HG02973 (cell line): ENCODE data around the gene SDR42E1.
A peak's percentile ranks its signal among the peaks of the same experiment; 100 is the strongest.

Experiments used
- ATAC-seq: cut with Tn5 transposase; IDR thresholded peaks from one replicate; pipeline ENCODE4 v1.9.1; 2021; ENCODE audit warnings: moderate library complexity; ENCODE audit not compliant: unreplicated experiment

Gene SDR42E1

GRCh38 chr16:82011199-82011641, at the start of gene SDR42E1:
SDR42E1 (minus strand) TSS chr16:82011470; CDS start chr16:82000858, 10,612 bp downstream.
- peak; percentile 97 for ATAC-seq

GRCh38 chr16:82059983-82060421, 48.7 kb upstream of the SDR42E1 start:
- no peak for ATAC-seq

- ATAC-seq, result no peak
These were observed 48.1 kb upstream of the SDR42E1 start for GRCh38 chr16:82059161-82059982.

- no peak for ATAC-seq
These were observed 45.3 kb upstream of the SDR42E1 start for GRCh38 chr16:82056550-82056896.

GRCh38 chr16:82055728-82056549, 44.7 kb upstream of the SDR42E1 start:
- ATAC-seq, result no peak

- no peak for ATAC-seq
These were observed 43.8 kb upstream of the SDR42E1 start for GRCh38 chr16:82055117-82055516.

GRCh38 chr16:82051656-82052055, 40.4 kb upstream of the SDR42E1 start:
- no peak for ATAC-seq

- ATAC-seq, result no peak
These were observed 39.7 kb upstream of the SDR42E1 start for GRCh38 chr16:82050909-82051357.

GRCh38 chr16:82050506-82050905, 39.2 kb upstream of the SDR42E1 start:
- ATAC-seq, result no peak

GRCh38 chr16:82049484-82049883, 38.2 kb upstream of the SDR42E1 start:
- no peak for ATAC-seq

- no peak for ATAC-seq
These were observed 36.5 kb upstream of the SDR42E1 start for GRCh38 chr16:82047787-82048186.

GRCh38 chr16:82047374-82047773, 36.1 kb upstream of the SDR42E1 start:
- no peak for ATAC-seq

- ATAC-seq, result no peak
These were observed 35.7 kb upstream of the SDR42E1 start for GRCh38 chr16:82046941-82047340.

- ATAC-seq, result no peak
These were observed 35.3 kb upstream of the SDR42E1 start for GRCh38 chr16:82046541-82046940.

GRCh38 chr16:82045465-82045864, 34.2 kb upstream of the SDR42E1 start:
- ATAC-seq, result no peak

- no peak for ATAC-seq
These were observed 33.3 kb upstream of the SDR42E1 start for GRCh38 chr16:82044585-82044911.

- no peak for ATAC-seq
These were observed 32.7 kb upstream of the SDR42E1 start for GRCh38 chr16:82043680-82044584.

GRCh38 chr16:82042846-82043245, 31.6 kb upstream of the SDR42E1 start:
- no peak for ATAC-seq

GRCh38 chr16:82042144-82042543, 30.9 kb upstream of the SDR42E1 start:
- ATAC-seq, result no peak

GRCh38 chr16:82041542-82041941, 30.3 kb upstream of the SDR42E1 start:
- no peak for ATAC-seq

GRCh38 chr16:82040296-82040695, 29.0 kb upstream of the SDR42E1 start:
- ATAC-seq, result no peak
